Measurements from ENCODE around the gene TEKT3. TPM values are rescaled to one million over a fixed set of nuclear protein-coding genes. Genes with fewer than 3 reads are reported as not detected.

Gene TEKT3
- total RNA-seq, 4 donors from 2014 or later = 0.83 TPM; not detected in 3

- Histone ChIP-seq H3K4me1 (peaks cover 0 to 12% (median 0%) of the 10 kb centered on the region in 3 donors), H3K4me3 (no peak overlapping the region), H3K36me3 (no peaks in the 10 kb centered on the region), H3K27ac (no peak overlapping the region), H3K27me3 (peaks cover 0 to 10% (median 0%) of the 10 kb centered on the region in 4 donors), H3K9me3 (no peaks in the 10 kb centered on the region)
- DNase-seq = no peak
- 82 to 92% methylated on average over 6 of the region's 6 CpGs for WGBS, 2 donors
- TF ChIP-seq CTCF (IDR thresholded peaks at IDR 0.05) (no peak), POLR2A (IDR thresholded peaks at IDR 0.05) (no peak)
- intact Hi-C loops (cut with DNase I) = no loop called here
Observed at GRCh38 chr17:15285466-15285865, 55.9 kb downstream of the TEKT3 start.

GRCh38 chr17:15284537-15284936 lies 56.9 kb downstream of the TEKT3 start:
- Histone ChIP-seq H3K9me3 (no peaks in the 10 kb centered on the region), H3K27me3 (peaks cover 0 to 10% (median 0%) of the 10 kb centered on the region in 4 donors), H3K27ac (no peak overlapping the region), H3K36me3 (no peaks in the 10 kb centered on the region), H3K4me3 (no peak overlapping the region), H3K4me1 (peaks cover 0 to 12% (median 0%) of the 10 kb centered on the region in 3 donors)
- intact Hi-C loops (cut with DNase I) = no loop called here
- no peak for DNase-seq
- 26 to 49% methylated on average over 2 of the region's 2 CpGs for WGBS, 2 donors
- TF ChIP-seq CTCF (IDR thresholded peaks at IDR 0.05) = no peak
- TF ChIP-seq POLR2A (IDR thresholded peaks at IDR 0.05) = no peak

GRCh38 chr17:15284107-15284506 lies 57.3 kb downstream of the TEKT3 start:
- Histone ChIP-seq H3K36me3 (no peaks in the 10 kb centered on the region), H3K4me3 (no peak overlapping the region), H3K9me3 (no peaks in the 10 kb centered on the region), H3K27me3 (peaks cover 0 to 10% (median 0%) of the 10 kb centered on the region in 4 donors), H3K27ac (no peak overlapping the region), H3K4me1 (peaks cover 0 to 9% (median 0%) of the 10 kb centered on the region in 3 donors)
- intact Hi-C loops (cut with DNase I) = no loop called here
- DNase-seq = no peak
- TF ChIP-seq POLR2A (IDR thresholded peaks at IDR 0.05) = no peak
- no peak for TF ChIP-seq CTCF (IDR thresholded peaks at IDR 0.05)
- 80 to 81% methylated on average over 6 of the region's 6 CpGs for WGBS, 2 donors

- WGBS, 2 donors = 65 to 66% methylated on average over 2 to 3 of the region's 3 CpGs
- DNase-seq = no peak
- TF ChIP-seq POLR2A (IDR thresholded peaks at IDR 0.05) (no peak), CTCF (IDR thresholded peaks at IDR 0.05) (no peak)
- intact Hi-C loops (cut with DNase I) = no loop called here
- H3K36me3 ChIP-seq = no peaks in the 10 kb centered on the region
- H3K4me1 ChIP-seq = peaks cover 0 to 5% (median 3%) of the 10 kb centered on the region in 3 donors
- no peak overlapping the region for H3K4me3 ChIP-seq
- H3K27ac ChIP-seq = no peak overlapping the region
- H3K27me3 ChIP-seq = peaks cover 0 to 17% (median 0%) of the 10 kb centered on the region in 4 donors
- no peaks in the 10 kb centered on the region for H3K9me3 ChIP-seq
Observed at GRCh38 chr17:15281909-15282308, 59.5 kb downstream of the TEKT3 start.

GRCh38 chr17:15278924-15279477 lies 62.4 kb downstream of the TEKT3 start:
- Histone ChIP-seq H3K27ac (no peak overlapping the region), H3K4me3 (no peak overlapping the region), H3K4me1 (peaks cover 0 to 5% (median 3%) of the 10 kb centered on the region in 3 donors), H3K27me3 (peaks cover 0 to 12% (median 0%) of the 10 kb centered on the region in 4 donors), H3K36me3 (no peaks in the 10 kb centered on the region), H3K9me3 (no peaks in the 10 kb centered on the region)
- DNase-seq = no peak
- 18 to 25% methylated on average over 2 of the region's 2 CpGs for WGBS, 2 donors
- intact Hi-C loops (cut with DNase I) = no loop called here
- TF ChIP-seq CTCF (IDR thresholded peaks at IDR 0.05) (no peak), POLR2A (IDR thresholded peaks at IDR 0.05) (no peak)

Measured in esophagus squamous epithelium (tissue), 5 donors.